HCT116 (cell line): Measurements from ENCODE around the gene KCND1. TPM values are rescaled to one million over a fixed set of nuclear protein-coding genes. Genes with fewer than 3 reads are reported as not detected.

ENCODE experiments used
- ATAC-seq: fragments of 200-7000 bp; cut with Tn5 transposase; 2 replicates; pipeline ENCODE4 v1.9.1; 2020; ENCODE audit warnings: mild to moderate bottlenecking, moderate library complexity
- BruUV-seq: library from RNA; stranded (reverse); fragments of 400-500 nt; replicated peaks from 2 replicates; lab custom pipeline; 2021; lab: Mats Ljungman, UMichigan
- CTCF ChIA-PET: fragments of 300-600 bp; sonication (Branson Sonifier 250); formaldehyde crosslinking; loops from one replicate; lab custom pipeline; 2021; ENCODE audit warnings: antibody characterized with exemption; lab: Charles Lee
- POLR2A ChIA-PET: fragments of 300-600, 350-600 bp; sonication (Branson Sonifier 250); formaldehyde crosslinking; loops from one replicate; lab custom pipeline; 2021; ENCODE audit warnings: antibody characterized with exemption; lab: Charles Lee
- RAD21 ChIA-PET, 2 experiments: fragments of 300-600 bp; sonication (Branson Sonifier 250); formaldehyde crosslinking; loops; one replicate each; lab custom pipeline; 2023; ENCODE audit warnings: low total read pairs in 2 of 2; ENCODE audit not compliant: uncharacterized antibody in 2 of 2, unreplicated experiment in 2 of 2, low non-redundant PET in 1 of 2; lab: Charles Lee
- DNase-seq: peaks from one replicate; pipeline ENCODE4 v3.0.0-alpha.2; 2010; ENCODE audit warnings: low read depth, low spot score
- H2AFZ ChIP-seq: fragments of 200-600 bp; shearing (Covaris generic), sonication (generic); 2 replicates; pipeline ENCODE4 v1.6.1; 2017; ENCODE audit warnings: low read depth, mixed run types, mixed read lengths, antibody characterized with exemption, low read length; ENCODE audit not compliant: poor library complexity, severe bottlenecking
- H3K27ac ChIP-seq: 2 replicates; pipeline ENCODE4 v1.5.1; 2012; ENCODE audit warnings: low read depth, low read length
- H3K27me3 ChIP-seq: fragments of 200-600 bp; sonication (generic); 2 replicates; pipeline ENCODE4 v1.6.1; 2016; ENCODE audit warnings: mixed run types, low read length, mixed read lengths; ENCODE audit not compliant: insufficient read depth
- H3K36me3 ChIP-seq, 2 experiments: fragments of 200-500 bp in 1 of 2; fragments of 200-600 bp in 1 of 2; sonication (Bioruptor generic) in 1 of 2; sonication (generic) in 1 of 2; 2 replicates each; pipeline versions ENCODE4 v1.5.1 to v1.6.1; 2014 to 2016; ENCODE audit warnings: low read length in 2 of 2, inconsistent platforms in 1 of 2, mixed read lengths in 1 of 2, mixed run types in 1 of 2; ENCODE audit not compliant: insufficient read depth in 2 of 2, control insufficient read depth in 1 of 2
- H3K4me1 ChIP-seq, 2 experiments: fragments of 200-600 bp in 1 of 2; sonication (generic) in 1 of 2; 2 replicates each; pipeline versions ENCODE4 v1.5.1 to v1.6.1; 2012 to 2017; ENCODE audit warnings: low read length in 2 of 2, inconsistent platforms in 1 of 2, mild to moderate bottlenecking in 1 of 2, mixed read lengths in 1 of 2, mixed run types in 1 of 2, moderate library complexity in 1 of 2; ENCODE audit not compliant: insufficient read depth in 2 of 2, control insufficient read depth in 1 of 2
- H3K4me2 ChIP-seq: fragments of 200-600 bp; sonication (generic); 2 replicates; pipeline ENCODE4 v1.6.1; 2017; ENCODE audit warnings: mixed run types, low read length, mixed read lengths
- H3K4me3 ChIP-seq, 2 experiments: fragments of 200-600 bp in 1 of 2; sonication (generic) in 1 of 2; replicated peaks in 1 of 2; 2 replicates each; pipeline ENCODE4 v1.5.1; 2011 to 2016; ENCODE audit warnings: low read length in 2 of 2, control low read depth in 1 of 2, low read depth in 1 of 2, mild to moderate bottlenecking in 1 of 2, mixed read lengths in 1 of 2, mixed run types in 1 of 2
- H3K79me2 ChIP-seq: fragments of 200-600 bp; sonication (generic); 2 replicates; pipeline ENCODE4 v1.6.1; 2017; ENCODE audit warnings: mild to moderate bottlenecking, mixed run types, low read length, moderate library complexity, mixed read lengths; ENCODE audit not compliant: insufficient read depth
- H3K9ac ChIP-seq: fragments of 200-600 bp; sonication (generic); 2 replicates; pipeline ENCODE4 v1.6.1; 2016; ENCODE audit warnings: low read length, mixed read lengths
- H3K9me2 ChIP-seq: fragments of 200-600 bp; sonication (generic), shearing (Covaris generic); 2 replicates; pipeline ENCODE4 v1.6.1; 2017; ENCODE audit warnings: mixed run types, mild to moderate bottlenecking, moderate library complexity; ENCODE audit not compliant: insufficient read depth
- H3K9me3 ChIP-seq, 2 experiments: fragments of 200-500 bp in 1 of 2; fragments of 200-600 bp in 1 of 2; sonication (Bioruptor generic) in 1 of 2; sonication (generic) in 1 of 2; 2 replicates each; pipeline ENCODE4 v1.6.1; 2014 to 2017; ENCODE audit warnings: low read length in 2 of 2, mixed read lengths in 2 of 2, inconsistent platforms in 1 of 2, low read depth in 1 of 2, mild to moderate bottlenecking in 1 of 2, mixed run types in 1 of 2, moderate library complexity in 1 of 2; ENCODE audit not compliant: control insufficient read depth in 1 of 2, insufficient read depth in 1 of 2
- H4K20me1 ChIP-seq: fragments of 200-600 bp; sonication (generic), shearing (Covaris generic); 2 replicates; pipeline ENCODE4 v1.6.1; 2017; ENCODE audit warnings: mixed run types, mild to moderate bottlenecking, moderate library complexity; ENCODE audit not compliant: insufficient read depth
- CBX3 ChIP-seq: IDR thresholded peaks from 2 replicates; pipeline ENCODE4 v1.6.1; 2012; ENCODE audit warnings: low read depth
- EZH2 ChIP-seq: fragments of 200-600 bp; sonication (generic); IDR thresholded peaks from 2 replicates; pipeline ENCODE4 v1.6.1; 2017; ENCODE audit warnings: antibody characterized with exemption, mixed run types
- EZH2phosphoT487 ChIP-seq: fragments of 200-600 bp; IDR thresholded peaks from 2 replicates; pipeline ENCODE4 v1.6.1; 2018; ENCODE audit warnings: antibody characterized with exemption, borderline replicate concordance
- FOSL1 ChIP-seq: IDR thresholded peaks from 2 replicates; pipeline ENCODE4 v1.6.1; 2012; ENCODE audit warnings: low read depth
- JUND ChIP-seq: IDR thresholded peaks from 2 replicates; pipeline ENCODE4 v1.6.1; 2012
- POLR2A ChIP-seq: IDR thresholded peaks from 2 replicates; pipeline ENCODE4 v1.7.0; 2011; ENCODE audit warnings: borderline replicate concordance; ENCODE audit not compliant: insufficient read depth, insufficient read length; ENCODE audit errors: extremely low read depth
- RAD21 ChIP-seq: IDR thresholded peaks from 2 replicates; pipeline ENCODE4 v1.6.1; 2012; ENCODE audit warnings: low read depth, mild to moderate bottlenecking
- SIN3A ChIP-seq: IDR thresholded peaks from 2 replicates; pipeline ENCODE4 v1.6.1; 2012; ENCODE audit warnings: low read depth
- SP1 ChIP-seq: IDR thresholded peaks from 2 replicates; pipeline ENCODE4 v1.6.1; 2012; ENCODE audit warnings: low read depth
- SRF ChIP-seq: IDR thresholded peaks from 2 replicates; pipeline ENCODE4 v1.6.1; 2012; ENCODE audit warnings: low read depth
- YY1 ChIP-seq: IDR thresholded peaks from 2 replicates; pipeline ENCODE4 v1.6.1; 2011; ENCODE audit warnings: low read length, low read depth, moderate library complexity, mild to moderate bottlenecking; ENCODE audit not compliant: insufficient replicate concordance; ENCODE audit errors: extremely low read depth
- ZFX ChIP-seq: fragments of 450-650 bp; IDR thresholded peaks from 2 replicates; pipeline ENCODE4 v1.6.1; 2017
- ZNF274 ChIP-seq: fragments of 200-500 bp; sonication (Bioruptor generic); IDR thresholded peaks from 2 replicates; pipeline ENCODE4 v1.6.1; 2014; ENCODE audit warnings: mild to moderate bottlenecking, low read depth, low read length, inconsistent platforms
- intact Hi-C: fragments of 100-400 bp; cut with micrococcal nuclease; formaldehyde crosslinking; loops from 2 replicates; pipeline ENCODE4 v1.10.0; 2022
- total RNA-seq: library from RNA; stranded (reverse); gene quantifications from one replicate; pipeline ENCODE4 v1.2.1, GENCODE V29; 2021; ENCODE audit not compliant: unreplicated experiment
- TF ChIP-seq, protein P1 (sequence below), 3 experiments: fragments of 200-600 bp in 1 of 3; sonication (generic) in 1 of 3; IDR thresholded peaks in 2 of 3; conservative IDR thresholded peaks in 1 of 3; 2 replicates each; pipeline ENCODE4 v1.5.1; 2012 to 2017; ENCODE audit warnings: low read depth in 2 of 3, low read length in 2 of 3, antibody characterized with exemption in 1 of 3, borderline replicate concordance in 1 of 3, control low read depth in 1 of 3, mild to moderate bottlenecking in 1 of 3, mixed read lengths in 1 of 3, mixed run types in 1 of 3, moderate library complexity in 1 of 3; ENCODE audit not compliant: insufficient read depth in 1 of 3

The KCND1 gene
- total RNA-seq, 1 experiment from 2014 or later = 5.5 TPM

DNA sequence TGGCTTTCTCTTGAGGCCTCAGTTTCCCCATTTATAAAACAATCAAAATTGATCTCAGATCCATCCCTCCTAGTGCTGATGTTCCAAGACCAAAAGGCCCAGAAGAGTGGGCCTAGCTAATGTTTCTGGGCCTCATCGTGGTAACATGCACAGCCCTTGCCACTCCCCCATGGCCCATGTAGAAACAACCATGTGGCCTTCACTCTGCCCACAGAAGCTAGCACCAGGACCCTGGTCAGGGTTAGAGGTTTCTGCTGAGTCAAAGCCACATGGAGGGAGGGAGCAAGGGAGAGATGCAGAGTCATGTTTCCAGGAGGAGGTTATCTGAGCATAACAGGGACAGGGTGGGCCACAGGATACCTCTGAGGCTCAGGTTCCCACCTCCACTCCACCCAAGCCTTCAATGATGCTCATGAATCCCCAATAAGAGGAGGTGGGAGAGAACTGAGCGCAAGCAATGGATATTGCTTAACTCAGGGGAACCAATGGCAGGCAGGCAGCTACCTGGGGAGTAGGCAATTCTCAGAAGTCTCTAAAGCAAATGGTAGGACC, 31.2 kb downstream of the KCND1 start:
- Histone ChIP-seq H3K9me3 (no peaks in the 10 kb centered on the region), H3K27ac (no peak overlapping the region), H3K4me3 (no peak overlapping the region), H3K9me2 (no peaks in the 10 kb centered on the region), H2AFZ (no peak overlapping the region), H4K20me1 (no peaks in the 10 kb centered on the region), H3K4me2 (no peak overlapping the region), H3K9ac (no peak overlapping the region), H3K27me3 (no peaks in the 10 kb centered on the region), H3K36me3 (peaks cover 0 to 8% of the 10 kb centered on the region in 2 experiments; a peak in 2 of 4 replicates), H3K79me2 (peaks cover 49% of the 10 kb centered on the region), H3K4me1 (no peaks in the 10 kb centered on the region)
- RAD21 ChIA-PET = no interaction called here
- intact Hi-C loops = no loop called here
- TF ChIP-seq POLR2A = no peak
- DNase-seq (no peak), ATAC-seq (no peak)
- POLR2A ChIA-PET = no interaction called here
- BruUV-seq = no TSS peak
- CTCF ChIA-PET = no interaction called here

DNA sequence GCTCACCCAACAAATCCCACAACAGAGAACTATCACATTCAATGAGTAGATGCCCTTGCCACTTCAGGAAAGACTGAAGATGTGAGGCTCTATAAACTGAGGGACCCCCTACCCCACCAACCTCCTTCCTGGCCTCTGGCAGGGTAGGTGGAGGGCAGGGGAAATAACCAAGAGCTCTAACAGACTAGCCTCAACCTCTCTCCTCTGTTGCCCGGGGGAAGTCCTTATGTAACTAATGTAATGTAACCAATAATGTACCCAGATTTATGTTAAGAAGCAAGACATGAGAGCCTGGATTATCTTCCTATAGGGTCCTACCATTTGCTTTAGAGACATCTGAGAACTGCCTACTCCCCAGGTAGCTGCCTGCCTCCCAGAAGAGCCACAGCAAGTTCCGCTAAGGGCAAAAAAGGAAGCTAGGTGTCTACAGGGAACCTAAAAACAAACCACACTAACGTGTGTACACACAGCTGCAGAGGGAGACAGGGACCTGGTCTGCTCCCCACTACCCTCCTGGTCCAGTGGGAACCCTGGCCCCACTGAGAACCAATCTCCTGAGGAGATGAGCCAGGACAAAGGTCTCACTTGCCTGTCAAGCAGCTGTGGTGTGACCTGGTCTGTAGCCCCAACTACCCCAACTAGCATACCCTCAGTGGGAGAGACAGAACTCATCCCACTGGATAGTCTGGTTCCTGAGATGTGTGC, 32.0 kb downstream of the KCND1 start:
- no TSS peak for BruUV-seq
- RAD21 ChIA-PET = no interaction called here
- POLR2A ChIA-PET = no interaction called here
- H3K4me1 ChIP-seq = no peaks in the 10 kb centered on the region
- no peaks in the 10 kb centered on the region for H3K9me3 ChIP-seq
- ATAC-seq (no peak), DNase-seq (no peak)
- H3K9ac ChIP-seq = no peak overlapping the region
- H3K27ac ChIP-seq = no peak overlapping the region
- CTCF ChIA-PET = no interaction called here
- peaks cover 47% of the 10 kb centered on the region for H3K79me2 ChIP-seq
- H3K27me3 ChIP-seq = no peaks in the 10 kb centered on the region
- no peaks in the 10 kb centered on the region for H3K9me2 ChIP-seq
- H3K4me3 ChIP-seq = no peak overlapping the region
- H3K4me2 ChIP-seq = no peak overlapping the region
- no peak overlapping the region for H2AFZ ChIP-seq
- TF ChIP-seq JUND (no peak), RAD21 (no peak), ZFX (no peak), EZH2phosphoT487 (no peak), EZH2 (no peak), ZNF274 (no peak), FOSL1 (no peak), SIN3A (no peak), YY1 (no peak), SRF (no peak), CBX3 (no peak), SP1 (no peak)
- TF ChIP-seq, protein P1, sequence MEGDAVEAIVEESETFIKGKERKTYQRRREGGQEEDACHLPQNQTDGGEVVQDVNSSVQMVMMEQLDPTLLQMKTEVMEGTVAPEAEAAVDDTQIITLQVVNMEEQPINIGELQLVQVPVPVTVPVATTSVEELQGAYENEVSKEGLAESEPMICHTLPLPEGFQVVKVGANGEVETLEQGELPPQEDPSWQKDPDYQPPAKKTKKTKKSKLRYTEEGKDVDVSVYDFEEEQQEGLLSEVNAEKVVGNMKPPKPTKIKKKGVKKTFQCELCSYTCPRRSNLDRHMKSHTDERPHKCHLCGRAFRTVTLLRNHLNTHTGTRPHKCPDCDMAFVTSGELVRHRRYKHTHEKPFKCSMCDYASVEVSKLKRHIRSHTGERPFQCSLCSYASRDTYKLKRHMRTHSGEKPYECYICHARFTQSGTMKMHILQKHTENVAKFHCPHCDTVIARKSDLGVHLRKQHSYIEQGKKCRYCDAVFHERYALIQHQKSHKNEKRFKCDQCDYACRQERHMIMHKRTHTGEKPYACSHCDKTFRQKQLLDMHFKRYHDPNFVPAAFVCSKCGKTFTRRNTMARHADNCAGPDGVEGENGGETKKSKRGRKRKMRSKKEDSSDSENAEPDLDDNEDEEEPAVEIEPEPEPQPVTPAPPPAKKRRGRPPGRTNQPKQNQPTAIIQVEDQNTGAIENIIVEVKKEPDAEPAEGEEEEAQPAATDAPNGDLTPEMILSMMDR (IDR thresholded peaks at IDR 0.05 in 2 of 3, conservative IDR thresholded peaks at IDR 0.05 in 1 of 3; ENCODE audit: borderline replicate concordance in 1 of 3, insufficient read depth in 1 of 3, low read depth in 2 of 3, low read length in 2 of 3) = no peak
- intact Hi-C loops = no loop called here
- H3K36me3 ChIP-seq = peaks cover 0 to 8% of the 10 kb centered on the region in 2 experiments; a peak in 2 of 4 replicates
- no peaks in the 10 kb centered on the region for H4K20me1 ChIP-seq
